Left cardiac atrium (tissue), 4 donors: ENCODE results near the gene NAV2. TPM values are rescaled to one million over a fixed set of nuclear protein-coding genes. Genes with fewer than 3 reads are reported as not detected.

Experiments
- ATAC-seq, 2 donors: fragments of 200-7000 bp; cut with Tn5 transposase; one replicate each; pipeline ENCODE4 v1.9.1; 2020; ENCODE audit warnings: mild to moderate bottlenecking in 2 of 2, moderate library complexity in 2 of 2
- DNase-seq: peaks from one replicate; pipeline ENCODE4 v3.0.0-alpha.2; 2020
- intact Hi-C, 2 donors: fragments of 100-400 bp; cut with DNase I; formaldehyde crosslinking; loops; one replicate each; pipeline versions ENCODE4 v1.14.1 to v1.15.1; 2022 to 2023
- total RNA-seq, 2 donors: library from RNA; stranded (reverse); fragmentation: NEBNext Ultra II Directional; extraction: Animal tissue kit (Norgen Biotek cat#: 25700); gene quantifications; one replicate each; pipeline ENCODE4 v1.2.1, GENCODE V29; 2021
- donor health status: DM: no; HTN: yes; CAD: no.
- donor health status: DM: no; HTN: yes; CAD: no; lungs with severe emphysema.
- donor health status: DM: yes; HTN: yes; CAD: no.
- donor health status: Dilated cardiomyopathy.

The NAV2 gene
- total RNA-seq, 2 donors from 2014 or later, result 12.3 to 15.3 TPM

DNA sequence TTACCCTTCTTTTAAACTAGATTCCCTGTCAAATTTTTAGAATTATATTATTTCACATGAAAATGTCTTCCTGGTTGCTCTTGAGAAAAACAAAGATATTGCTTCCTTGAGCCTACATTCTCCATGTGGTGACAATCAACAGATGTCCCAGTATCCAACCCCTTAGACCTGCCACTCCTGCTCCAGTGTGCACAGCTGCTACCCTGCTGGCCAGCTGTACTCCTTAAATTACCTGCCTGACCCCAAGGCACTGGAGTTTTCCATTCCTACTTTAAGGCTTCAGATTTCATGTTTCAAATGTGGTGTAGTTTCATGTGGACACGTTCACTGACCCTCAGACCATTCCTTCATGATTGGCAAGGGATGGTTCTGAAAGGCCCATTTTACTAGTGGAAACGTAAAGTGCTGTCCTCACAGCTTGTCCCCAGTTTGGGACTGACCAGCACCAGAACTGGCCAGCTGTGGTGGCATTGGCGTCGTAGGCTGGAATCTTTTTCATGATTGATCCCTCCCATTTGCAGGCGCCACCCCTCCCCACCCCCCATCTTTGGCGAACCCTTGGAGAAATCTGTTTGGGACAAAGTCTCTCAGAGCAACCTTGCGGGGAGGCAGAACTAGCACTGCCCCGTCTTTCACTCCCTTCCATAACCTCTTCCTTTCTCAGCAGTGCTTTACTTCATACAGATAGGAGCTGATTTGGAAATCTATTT, 324.1 kb downstream of the NAV2 start:
- no peak for ATAC-seq
- DNase-seq, result no peak
- intact Hi-C loops, result no loop called here

DNA sequence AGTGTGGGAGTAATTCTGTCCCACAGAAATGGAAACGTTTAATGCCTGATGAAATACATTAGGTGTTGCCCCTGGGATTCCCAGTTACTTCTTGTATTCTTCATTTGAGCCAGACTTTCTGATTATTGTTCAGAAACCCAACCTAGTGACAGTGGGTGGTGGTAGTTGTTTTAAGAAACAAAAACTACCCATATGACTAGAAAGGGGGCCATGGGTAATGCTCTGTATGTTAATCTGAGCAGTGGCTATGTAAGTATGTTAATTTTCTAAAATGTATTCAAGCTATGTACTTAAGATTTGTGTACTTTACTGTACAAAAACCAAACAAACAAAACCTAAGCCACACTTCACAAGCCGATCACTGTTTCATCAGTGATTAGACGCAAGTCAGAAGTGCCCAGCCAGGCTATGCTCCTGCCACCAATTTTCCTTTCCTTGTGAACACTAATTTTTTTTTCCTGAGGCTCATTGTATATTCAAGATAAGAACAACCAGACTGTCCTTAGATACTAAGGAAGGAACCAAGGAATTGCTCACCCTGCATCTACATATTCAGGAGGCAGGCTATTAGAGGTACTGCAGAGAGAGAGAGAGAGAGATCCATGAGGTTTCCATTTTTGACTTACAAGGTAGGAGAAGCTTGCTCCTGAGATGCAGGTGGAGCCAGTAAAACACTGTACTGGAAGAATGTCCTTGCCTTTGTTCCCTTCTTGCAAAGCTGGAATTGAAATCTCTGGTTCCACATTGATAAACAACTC, 324.9 kb downstream of the NAV2 start:
- DNase-seq (no peak), ATAC-seq (no peak)
- intact Hi-C loops, result no loop called here

DNA sequence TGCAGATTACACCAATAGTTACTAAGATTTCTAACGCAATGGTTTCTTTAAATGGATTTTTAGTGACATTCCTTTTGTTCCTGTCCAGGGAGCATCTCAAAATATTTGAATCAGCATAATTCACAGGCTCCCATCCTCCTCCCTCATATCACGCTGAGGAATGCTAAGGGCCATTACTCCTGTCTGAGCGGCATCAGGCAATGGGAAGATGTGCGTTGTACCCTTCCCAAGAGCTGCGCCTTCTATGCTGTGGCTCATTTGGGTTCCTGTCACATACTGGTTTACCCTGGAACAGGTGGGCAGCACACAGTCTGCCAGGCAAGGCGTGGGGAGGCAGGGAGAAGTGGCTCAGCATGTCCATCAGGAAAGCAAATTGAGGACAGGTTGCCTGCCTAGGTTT, 325.8 kb downstream of the NAV2 start:
- intact Hi-C loops, result no loop called here

GRCh38 chr11:20038972-20039371, 326.3 kb downstream of the NAV2 start:
- intact Hi-C loops, result no loop called here
- DNase-seq, result no peak
- no peak for ATAC-seq

More for the DNA sequence above, 325.8 kb downstream of the NAV2 start:
- DNase-seq, result no peak
- ATAC-seq, result no peak

GRCh38 chr11:20041499-20041898, 328.9 kb downstream of the NAV2 start:
- DNase-seq (no peak), ATAC-seq (no peak)
- intact Hi-C loops, result loop anchor here in 1 of 2 donors (10.0 kb wide), 1 partner anchor 87 kb away; no protein-coding TSS in a partner anchor

DNA sequence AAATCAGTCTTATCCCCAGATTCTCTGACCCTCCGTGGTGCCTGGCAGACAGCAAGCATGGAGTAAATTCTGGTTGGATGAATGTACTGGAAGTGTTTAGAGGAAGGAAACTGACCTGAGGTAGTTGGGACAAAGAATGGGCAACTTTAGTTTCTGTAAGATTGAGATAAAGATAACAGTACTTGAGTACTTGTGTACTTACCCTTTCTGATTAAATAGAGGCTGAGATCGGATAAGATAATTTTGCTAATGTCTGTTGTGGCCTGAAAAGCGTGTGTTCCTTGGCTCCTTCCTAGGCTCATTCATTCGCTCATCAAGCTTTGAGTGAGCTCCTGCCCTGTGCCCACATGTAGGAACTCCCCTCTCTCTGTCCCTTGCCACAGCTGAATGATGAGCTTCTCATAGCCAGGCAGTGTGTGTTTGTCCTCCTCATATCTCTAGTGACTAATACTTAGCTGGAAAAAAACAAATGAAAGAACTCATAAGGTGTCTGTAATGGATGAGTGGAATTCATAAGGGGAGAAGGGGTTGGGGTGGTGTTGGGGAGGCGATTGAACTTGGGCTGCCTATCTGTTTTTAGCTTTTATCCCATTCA, 329.5 kb downstream of the NAV2 start:
- DNase-seq (no peak), ATAC-seq (peak in 1 of 2 donors; percentile 68)
- intact Hi-C loops, result loop anchor here in 1 of 2 donors (10.0 kb wide), 1 partner anchor 87 kb away; no protein-coding TSS in a partner anchor

- ATAC-seq (no peak), DNase-seq (no peak)
- intact Hi-C loops, result loop anchor here in 1 of 2 donors (10.0 kb wide), 1 partner anchor 88 kb away; no protein-coding TSS in a partner anchor
These were observed 330.2 kb downstream of the NAV2 start for GRCh38 chr11:20042811-20043341.

GRCh38 chr11:20043992-20044391, 331.4 kb downstream of the NAV2 start:
- ATAC-seq (no peak), DNase-seq (no peak)
- intact Hi-C loops, result loop anchor here in 1 of 2 donors (10.0 kb wide), 1 partner anchor 89 kb away; no protein-coding TSS in a partner anchor

DNA sequence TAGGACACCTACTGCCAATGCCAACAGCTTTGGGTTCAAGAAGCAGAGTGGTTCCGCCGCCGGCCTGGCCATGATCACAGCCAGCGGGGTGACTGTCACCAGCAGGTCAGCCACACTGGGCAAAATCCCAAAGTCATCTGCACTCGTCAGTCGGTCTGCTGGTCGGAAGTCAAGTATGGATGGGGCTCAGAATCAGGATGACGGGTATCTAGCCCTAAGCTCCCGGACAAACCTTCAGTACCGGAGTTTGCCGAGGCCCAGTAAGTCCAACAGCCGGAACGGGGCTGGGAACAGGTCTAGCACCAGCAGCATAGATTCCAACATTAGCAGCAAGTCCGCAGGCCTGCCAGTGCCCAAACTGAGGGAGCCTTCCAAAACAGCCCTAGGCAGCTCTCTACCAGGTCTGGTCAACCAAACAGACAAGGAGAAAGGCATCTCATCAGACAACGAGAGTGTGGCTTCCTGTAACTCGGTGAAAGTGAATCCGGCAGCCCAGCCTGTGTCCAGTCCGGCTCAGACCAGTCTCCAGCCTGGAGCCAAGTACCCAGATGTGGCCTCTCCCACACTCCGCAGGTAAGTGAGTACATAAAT, 332.6 kb downstream of the NAV2 start:
- DNase-seq, result peak; percentile 39
- intact Hi-C loops, result loop anchor here in 1 of 2 donors (10.0 kb wide), 1 partner anchor 90 kb away; no protein-coding TSS in a partner anchor
- ATAC-seq, result peak; percentile 45 to 53

- ATAC-seq (no peak), DNase-seq (no peak)
- intact Hi-C loops, result loop anchor here in 1 of 2 donors (10.0 kb wide), 1 partner anchor 92 kb away; no protein-coding TSS in a partner anchor
These were observed 333.8 kb downstream of the NAV2 start for GRCh38 chr11:20046416-20046815.

GRCh38 chr11:20047006-20047768, 334.6 kb downstream of the NAV2 start:
- DNase-seq (no peak), ATAC-seq (no peak)
- intact Hi-C loops, result loop anchor here in 1 of 2 donors (10.0 kb wide), 1 partner anchor 92 kb away; no protein-coding TSS in a partner anchor

GRCh38 chr11:20047769-20048154, 335.1 kb downstream of the NAV2 start:
- DNase-seq (no peak), ATAC-seq (no peak)
- intact Hi-C loops, result loop anchor here in 1 of 2 donors (10.0 kb wide), 1 partner anchor 93 kb away; no protein-coding TSS in a partner anchor

DNA sequence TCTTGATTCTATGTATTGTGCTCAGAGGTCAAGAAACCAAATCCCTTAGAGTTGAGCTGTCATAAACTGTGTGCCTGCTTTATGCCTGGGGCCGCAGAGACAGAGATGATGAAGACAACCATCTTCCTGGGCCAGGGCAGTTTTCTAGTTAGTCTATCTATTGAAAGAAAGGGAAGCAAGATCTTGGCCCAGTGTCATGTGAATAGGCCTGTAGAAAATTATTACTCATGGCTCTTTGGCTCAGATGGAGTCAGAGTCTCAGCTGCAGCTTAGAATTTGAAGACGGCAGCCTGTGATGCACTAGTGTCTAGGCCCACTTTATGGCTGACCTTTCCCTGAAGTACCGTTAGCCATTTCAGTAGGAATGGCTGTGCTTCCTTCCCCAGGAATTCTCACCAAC, 335.6 kb downstream of the NAV2 start:
- no peak for DNase-seq
- intact Hi-C loops, result loop anchor here in 1 of 2 donors (10.0 kb wide), 1 partner anchor 93 kb away; no protein-coding TSS in a partner anchor
- peak; percentile 6 to 42 for ATAC-seq

DNA sequence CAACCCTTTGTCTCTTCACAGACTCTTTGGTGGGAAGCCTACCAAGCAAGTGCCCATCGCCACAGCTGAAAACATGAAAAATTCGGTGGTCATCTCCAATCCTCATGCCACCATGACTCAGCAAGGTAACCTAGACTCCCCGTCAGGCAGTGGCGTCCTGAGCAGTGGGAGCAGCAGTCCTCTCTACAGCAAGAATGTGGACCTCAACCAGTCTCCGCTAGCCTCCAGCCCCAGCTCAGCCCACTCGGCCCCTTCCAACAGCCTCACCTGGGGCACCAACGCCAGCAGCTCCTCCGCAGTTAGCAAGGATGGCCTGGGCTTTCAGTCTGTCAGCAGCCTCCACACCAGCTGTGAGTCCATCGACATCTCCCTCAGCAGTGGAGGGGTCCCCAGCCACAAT, 336.1 kb downstream of the NAV2 start:
- intact Hi-C loops, result loop anchor here in 1 of 2 donors (10.0 kb wide), 1 partner anchor 94 kb away; no protein-coding TSS in a partner anchor
- ATAC-seq (peak; percentile 18 to 24), DNase-seq (no peak)

- DNase-seq, result no peak
- ATAC-seq, result peak; percentile 55 to 58
- intact Hi-C loops, result loop anchor here in 1 of 2 donors (10.0 kb wide), 1 partner anchor 94 kb away; no protein-coding TSS in a partner anchor
These were observed 336.6 kb downstream of the NAV2 start for GRCh38 chr11:20049231-20049630.

GRCh38 chr11:20050048-20050447, 337.4 kb downstream of the NAV2 start:
- ATAC-seq (no peak), DNase-seq (no peak)
- intact Hi-C loops, result no loop called here

- ATAC-seq, result no peak
- intact Hi-C loops, result no loop called here
- no peak for DNase-seq
These were observed 338.1 kb downstream of the NAV2 start for GRCh38 chr11:20050551-20051333.
